IMR-90 (cell line): ENCODE results near the gene SERPING1. TPM values are rescaled to one million over a fixed set of nuclear protein-coding genes. Genes with fewer than 3 reads are reported as not detected.
A peak's percentile ranks its signal among the peaks of the same experiment; 100 is the strongest.

Experiments used
- ATAC-seq: fragments of 200-7000 bp; cut with Tn5 transposase; 2 replicates; pipeline ENCODE4 v1.9.1; 2020; ENCODE audit warnings: low read depth, mild to moderate bottlenecking, moderate library complexity
- BruUV-seq: library from RNA; stranded (reverse); fragments of 400-500 nt; replicated peaks from 2 replicates; lab custom pipeline; 2021; lab: Mats Ljungman, UMichigan
- CTCF ChIA-PET: fragments of 300-600 bp; formaldehyde crosslinking; extraction: SDS; loops from one replicate; lab custom pipeline; 2021; ENCODE audit warnings: antibody characterized with exemption; lab: Yijun Ruan, JAX
- POLR2A ChIA-PET: fragments of 300-600 bp; sonication (Branson Sonifier 250); formaldehyde crosslinking; loops from one replicate; lab custom pipeline; 2022; ENCODE audit warnings: antibody characterized with exemption; ENCODE audit not compliant: unreplicated experiment; lab: Charles Lee
- DNase-seq: peaks from one replicate; pipeline ENCODE4 v3.0.0; 2013
- H2AFZ ChIP-seq: replicated peaks from 2 replicates; pipeline ENCODE3; 2013; ENCODE audit warnings: low read length, mild to moderate bottlenecking; ENCODE audit not compliant: poor library complexity
- H2AK5ac ChIP-seq: 2 replicates; pipeline ENCODE4 v1.6.1; 2013; ENCODE audit warnings: low read depth, low read length, inconsistent platforms
- H2AK9ac ChIP-seq: replicated peaks from 2 replicates; pipeline ENCODE3; 2013; ENCODE audit warnings: mild to moderate bottlenecking, low read depth, low read length, moderate library complexity; ENCODE audit not compliant: poor library complexity
- H2BK120ac ChIP-seq: 2 replicates; pipeline ENCODE4 v1.6.1; 2013; ENCODE audit warnings: low read depth, low read length, inconsistent platforms
- H2BK15ac ChIP-seq: 3 replicates; pipeline ENCODE4 v1.6.1; 2013; ENCODE audit warnings: low read depth, low read length, inconsistent platforms
- H2BK20ac ChIP-seq: 2 replicates; pipeline ENCODE4 v1.6.1; 2013; ENCODE audit warnings: low read depth, mild to moderate bottlenecking, inconsistent platforms, low read length, moderate library complexity
- H2BK5ac ChIP-seq: 2 replicates; pipeline ENCODE4 v1.6.1; 2013; ENCODE audit warnings: mild to moderate bottlenecking, low read depth, low read length, inconsistent platforms; ENCODE audit not compliant: poor library complexity, severe bottlenecking
- H3K14ac ChIP-seq: replicated peaks from 2 replicates; pipeline ENCODE4 v1.6.1; 2013; ENCODE audit warnings: low read depth, low read length, inconsistent platforms
- H3K18ac ChIP-seq: 2 replicates; pipeline ENCODE4 v1.6.1; 2013; ENCODE audit warnings: low read depth, low read length, control low read depth
- H3K23ac ChIP-seq: 2 replicates; pipeline ENCODE4 v1.6.1; 2013; ENCODE audit warnings: low read depth, low read length, inconsistent platforms
- H3K27ac ChIP-seq: 2 replicates; pipeline ENCODE4 v1.5.1; 2013; ENCODE audit warnings: mild to moderate bottlenecking, control low read depth, low read length; ENCODE audit not compliant: insufficient read depth
- H3K27me3 ChIP-seq: 2 replicates; pipeline ENCODE4 v1.6.1; 2013; ENCODE audit warnings: low read length; ENCODE audit not compliant: control insufficient read depth, insufficient read depth
- H3K36me3 ChIP-seq: 2 replicates; pipeline ENCODE4 v1.6.1; 2013; ENCODE audit warnings: low read length, mixed read lengths; ENCODE audit not compliant: control insufficient read depth, insufficient read depth
- H3K4ac ChIP-seq: 2 replicates; pipeline ENCODE4 v1.6.1; 2013; ENCODE audit warnings: low read depth, low read length, inconsistent platforms
- H3K4me1 ChIP-seq: 2 replicates; pipeline ENCODE4 v1.6.1; 2013; ENCODE audit warnings: low read length, mixed read lengths; ENCODE audit not compliant: control insufficient read depth, insufficient read depth
- H3K4me2 ChIP-seq: 2 replicates; pipeline ENCODE4 v1.6.1; 2013; ENCODE audit warnings: low read depth, mild to moderate bottlenecking, control low read depth, low read length, moderate library complexity
- H3K4me3 ChIP-seq: 2 replicates; pipeline ENCODE4 v1.5.1; 2013; ENCODE audit warnings: low read depth, mild to moderate bottlenecking, control low read depth, low read length, moderate library complexity; ENCODE audit not compliant: insufficient read depth
- H3K56ac ChIP-seq: 2 replicates; pipeline ENCODE4 v1.6.1; 2013; ENCODE audit warnings: low read length, inconsistent platforms; ENCODE audit not compliant: insufficient read depth; ENCODE audit errors: extremely low read depth
- H3K79me1 ChIP-seq, 2 experiments: 2 replicates each; pipeline ENCODE4 v1.6.1; 2013; ENCODE audit warnings: low read length in 2 of 2, inconsistent platforms in 1 of 2, low read depth in 1 of 2
- H3K9ac ChIP-seq: 2 replicates; pipeline ENCODE4 v1.6.1; 2013; ENCODE audit warnings: low read depth, low read length, control low read depth
- H3K9me1 ChIP-seq: 2 replicates; pipeline ENCODE4 v1.6.1; 2013; ENCODE audit warnings: low read length, inconsistent platforms; ENCODE audit not compliant: insufficient read depth
- H3K9me3 ChIP-seq: 2 replicates; pipeline ENCODE4 v1.6.1; 2013; ENCODE audit warnings: low read length; ENCODE audit not compliant: control insufficient read depth, insufficient read depth
- H4K20me1 ChIP-seq: 2 replicates; pipeline ENCODE4 v1.6.1; 2013; ENCODE audit warnings: low read length, inconsistent platforms; ENCODE audit not compliant: insufficient read depth
- H4K5ac ChIP-seq: 2 replicates; pipeline ENCODE4 v1.6.1; 2013; ENCODE audit warnings: mild to moderate bottlenecking, low read depth, low read length, control low read depth
- H4K8ac ChIP-seq, 2 experiments: 2 replicates each; pipeline ENCODE4 v1.6.1; 2013; ENCODE audit warnings: low read depth in 2 of 2, low read length in 2 of 2, control low read depth in 1 of 2, inconsistent platforms in 1 of 2
- H4K91ac ChIP-seq: 2 replicates; pipeline ENCODE4 v1.6.1; 2013; ENCODE audit warnings: low read depth, low read length, inconsistent platforms; ENCODE audit not compliant: insufficient read depth
- CTCF ChIP-seq: conservative IDR thresholded peaks from 2 replicates; pipeline ENCODE4 v1.5.1; 2012; ENCODE audit warnings: mild to moderate bottlenecking, low read depth, low read length, improper control_type of control experiment
- MAFK ChIP-seq: IDR thresholded peaks from 2 replicates; pipeline ENCODE4 v1.6.1; 2012; ENCODE audit warnings: low read depth, low read length, improper control_type of control experiment
- WGBS, 2 experiments: methylation state at CpG; one replicate each; pipeline versions ENCODE4 v1.1.5 to v1.1.7; 2013; ENCODE audit warnings: missing lambda C conversion rate in 2 of 2; ENCODE audit not compliant: insufficient read length in 1 of 2; ENCODE audit errors: extremely low coverage in 2 of 2; 5-methylcytosine and 5-hydroxymethylcytosine counted together
- dilution Hi-C: fragments of 300-500 bp; cut with HindIII; formaldehyde crosslinking; loops from one replicate; pipeline ENCODE4 v1.14.3; 2018; ENCODE audit warnings: low sequenced_read_pairs; ENCODE audit not compliant: unreplicated experiment
- in situ Hi-C: fragments of 300-500 bp; cut with MboI; formaldehyde crosslinking; loops from 3 replicates; pipeline ENCODE4 v1.14.3; 2019; ENCODE audit warnings: low sequenced_read_pairs, inconsistent platforms, mixed read lengths
- intact Hi-C: fragments of 100-400 bp; cut with micrococcal nuclease; formaldehyde crosslinking; loops from 2 replicates; pipeline ENCODE4 v1.10.0; 2022
- polyA plus RNA-seq, 3 experiments: library from polyadenylated mRNA; depleted of rRNA; stranded (reverse); fragments of >200 nt; gene quantifications; 2 replicates each; pipeline ENCODE4 v1.2.3, GENCODE V29; 2012; ENCODE audit warnings: low replicate concordance in 1 of 3
- total RNA-seq: library from RNA; depleted of rRNA; stranded (reverse); fragments of >200 nt; gene quantifications from 2 replicates; pipeline ENCODE4 v1.2.3, GENCODE V29; 2012

Gene SERPING1
- total and polyA plus RNA-seq, 2 of the 4 experiments (the other 2 are of a cell fraction), result 2.0 to 30.7 TPM

- no peak for DNase-seq
- TF ChIP-seq CTCF (no peak), MAFK (peak; percentile 53)
- Histone ChIP-seq H3K27me3 (no peaks in the 10 kb centered on the region), H2BK120ac (no peak overlapping the region), H4K20me1 (peaks cover 58% of the 10 kb centered on the region), H2AK5ac (peak overlapping the region; percentile 98; the same call in 1 of the 2 replicates), H3K9ac (peak overlapping the region; percentile 100), H3K18ac (no peak overlapping the region), H3K4ac (peak overlapping the region; percentile 100), H3K23ac (peak overlapping the region; percentile 93), H4K5ac (no peak overlapping the region), H2BK5ac (peak overlapping the region; percentile 98), H3K27ac (peak overlapping the region; percentile 97), H4K91ac (no peak overlapping the region; the same call in 1 of the 2 replicates), H3K4me3 (peak overlapping the region; percentile 96), H3K9me1 (peaks cover 14% of the 10 kb centered on the region), H3K4me1 (peaks cover 18% of the 10 kb centered on the region), H3K79me1 (peaks cover 23 to 67% of the 10 kb centered on the region in 2 experiments), H3K14ac (peak overlapping the region; percentile 80), H3K9me3 (no peaks in the 10 kb centered on the region), H4K8ac (peak overlapping the region; percentile 90 to 97; a peak in 2 of 4 replicates), H3K56ac (peak overlapping the region; percentile 61), H2BK15ac (no peak overlapping the region), H3K4me2 (peak overlapping the region; percentile 81), H2BK20ac (0 out of 2 replicates have a peak overlapping the region, but pooled peaks have one; percentile 34), H2AK9ac (peak overlapping the region; percentile 100), H2AFZ (no peak overlapping the region), H3K36me3 (peaks cover 1% of the 10 kb centered on the region; the same call in 1 of the 2 replicates)
- dilution Hi-C loops, result no loop called here
- no TSS peak for BruUV-seq
- CTCF ChIA-PET, result interaction anchor here (0.5 to 3.3 kb wide), 12 partner anchors 12 to 873 kb away, joined by 3 to 34 read pairs (median 3); partner anchors contain the start of genes CTNND1 and UBE2L6
- WGBS, 2 experiments, result 20% methylated on average over 2 of the region's 9 CpGs; no CpG with 5 or more reads in 1 of the 2 experiments
- in situ Hi-C loops, result loop anchor here (5.0 to 10.0 kb wide), 3 partner anchors 73 to 185 kb away; partner anchors contain the start of gene UBE2L6
- ATAC-seq, result no peak
- POLR2A ChIA-PET, result interaction anchor here (0.7 to 1.0 kb wide), 2 partner anchors 73 kb away, joined by 3 to 4 read pairs; partner anchors contain the start of gene UBE2L6
- intact Hi-C loops, result no loop called here
Measured at GRCh38 chr11:57640068-57640800, 42.7 kb downstream of the SERPING1 start.
